ENCODE results near the gene DSG4.

Gene DSG4

GRCh38 chr18:31407649-31408048 is 31.1 kb downstream of the DSG4 start:
- no peak for DNase-seq (ENCODE audit: low spot score)

- no peak for DNase-seq (ENCODE audit: low spot score)
Observed at GRCh38 chr18:31409276-31409675, 32.7 kb downstream of the DSG4 start.

- no peak for DNase-seq (ENCODE audit: low spot score)
Observed at GRCh38 chr18:31410716-31411483, 34.3 kb downstream of the DSG4 start.

GRCh38 chr18:31413137-31413536 is 36.6 kb downstream of the DSG4 start:
- DNase-seq (ENCODE audit: low spot score) = no peak

GRCh38 chr18:31417850-31418249 is 41.3 kb downstream of the DSG4 start:
- no peak for DNase-seq (ENCODE audit: low spot score)

GRCh38 chr18:31419457-31419932 is 42.9 kb downstream of the DSG4 start:
- DNase-seq (ENCODE audit: low spot score) = no peak

GRCh38 chr18:31420032-31420431 is 43.5 kb downstream of the DSG4 start:
- DNase-seq (ENCODE audit: low spot score) = no peak

- no peak for DNase-seq (ENCODE audit: low spot score)
Observed at GRCh38 chr18:31420524-31420923, 43.9 kb downstream of the DSG4 start.

- peak; percentile 3 for DNase-seq (ENCODE audit: low spot score)
Observed at GRCh38 chr18:31424383-31424988, 47.9 kb downstream of the DSG4 start.

- DNase-seq (ENCODE audit: low spot score) = no peak
Observed at GRCh38 chr18:31426021-31426420, 49.4 kb downstream of the DSG4 start.

GRCh38 chr18:31426871-31427406 is 50.4 kb downstream of the DSG4 start:
- DNase-seq (ENCODE audit: low spot score) = no peak

GRCh38 chr18:31428211-31428610 is 51.6 kb downstream of the DSG4 start:
- DNase-seq (ENCODE audit: low spot score) = no peak

GRCh38 chr18:31429623-31430022 is 53.0 kb downstream of the DSG4 start:
- no peak for DNase-seq (ENCODE audit: low spot score)

GRCh38 chr18:31430072-31430471 is 53.5 kb downstream of the DSG4 start:
- DNase-seq (ENCODE audit: low spot score) = no peak

GRCh38 chr18:31430554-31430953 is 54.0 kb downstream of the DSG4 start:
- no peak for DNase-seq (ENCODE audit: low spot score)

GRCh38 chr18:31432316-31432715 is 55.7 kb downstream of the DSG4 start:
- no peak for DNase-seq (ENCODE audit: low spot score)

GRCh38 chr18:31436825-31437224 is 60.2 kb downstream of the DSG4 start:
- DNase-seq (ENCODE audit: low spot score) = no peak

GRCh38 chr18:31438402-31438801 is 61.8 kb downstream of the DSG4 start:
- DNase-seq (ENCODE audit: low spot score) = no peak

- DNase-seq (ENCODE audit: low spot score) = no peak
Observed at GRCh38 chr18:31439807-31440325, 63.3 kb downstream of the DSG4 start.

- no peak for DNase-seq (ENCODE audit: low spot score)
Observed at GRCh38 chr18:31440787-31441186, 64.2 kb downstream of the DSG4 start.

GRCh38 chr18:31441493-31441892 is 64.9 kb downstream of the DSG4 start:
- DNase-seq (ENCODE audit: low spot score) = no peak

GRCh38 chr18:31444142-31444541 is 67.6 kb downstream of the DSG4 start:
- DNase-seq (ENCODE audit: low spot score) = no peak

- DNase-seq (ENCODE audit: low spot score) = no peak
Observed at GRCh38 chr18:31445908-31446307, 69.3 kb downstream of the DSG4 start.
